CD1c-positive myeloid dendritic cell (primary cell): ENCODE results near the gene BRMS1.
"Not testable (repeated sequence)": the region's sequence is repeated elsewhere in the genome, so short reads cannot be mapped to it uniquely, and the experiment has no call there.

Source experiments
- DNase-seq: peaks from one replicate; pipeline ENCODE4 v3.0.0-alpha.2; 2016; ENCODE audit errors: extremely low spot score

BRMS1 gene

DNA sequence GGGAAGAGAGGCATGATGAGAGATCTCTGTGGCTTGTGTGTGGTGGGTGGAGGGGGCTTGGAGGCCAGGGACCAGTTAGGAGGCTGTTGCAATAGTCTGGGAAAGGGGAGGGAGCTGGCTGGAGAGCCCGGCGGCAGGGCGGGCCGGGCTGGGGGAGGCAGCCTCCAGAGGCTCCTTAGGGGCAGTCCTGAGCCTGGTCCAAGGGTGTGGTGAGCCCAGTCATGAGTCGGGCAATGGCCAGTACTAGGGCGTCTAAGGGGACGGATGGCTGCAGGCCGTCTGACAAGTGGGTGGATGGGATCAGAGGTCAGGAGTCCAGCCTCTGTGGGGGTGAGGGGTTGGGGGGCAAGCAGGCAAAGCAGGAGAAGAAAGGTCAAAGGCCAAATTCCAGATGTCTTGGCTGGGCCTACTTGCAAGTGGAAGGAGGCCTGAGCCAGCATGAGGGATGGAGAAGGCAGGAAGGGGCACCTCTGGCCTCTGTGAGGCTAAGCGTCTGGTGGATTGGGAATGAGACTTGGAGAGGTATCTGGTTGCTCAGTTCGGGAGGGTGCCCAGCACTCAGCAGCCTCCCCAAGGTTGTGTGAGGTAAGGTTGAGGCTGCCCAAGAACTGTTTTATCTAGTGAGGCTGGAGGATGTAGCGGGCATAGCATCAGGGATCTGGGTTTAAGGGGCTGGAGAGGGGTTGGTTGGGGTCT, 22.0 kb downstream of the BRMS1 start:
- no peak for DNase-seq

- DNase-seq: no peak
Observed at GRCh38 chr11:66321606-66322005, 23.3 kb downstream of the BRMS1 start.

GRCh38 chr11:66320748-66321147, 24.2 kb downstream of the BRMS1 start:
- DNase-seq: not testable (repeated sequence)

GRCh38 chr11:66320289-66320688, 24.6 kb downstream of the BRMS1 start:
- DNase-seq: not testable (repeated sequence)

DNA sequence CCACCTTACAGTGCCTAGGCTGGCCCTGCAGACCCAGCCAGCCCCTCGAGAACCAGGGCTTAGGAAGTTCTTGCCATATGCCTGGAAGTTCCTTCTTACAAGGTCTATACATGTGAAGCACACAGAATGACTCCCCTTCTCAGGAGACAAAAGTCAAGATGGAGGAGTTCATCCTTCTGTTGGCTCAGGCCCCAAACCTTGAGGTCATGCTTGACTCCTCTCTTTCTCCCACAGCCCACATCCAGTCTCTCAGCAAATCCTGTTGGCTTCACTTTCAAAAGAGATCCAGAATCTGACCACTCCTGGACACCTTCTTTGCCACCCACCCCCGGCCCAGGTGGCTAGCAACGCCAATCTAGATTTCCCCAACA, 26.3 kb downstream of the BRMS1 start:
- no peak for DNase-seq

GRCh38 chr11:66317723-66318599, 26.9 kb downstream of the BRMS1 start:
- DNase-seq: peak; percentile 87

GRCh38 chr11:66317322-66317722, 27.6 kb downstream of the BRMS1 start:
- DNase-seq: peak; percentile 31

GRCh38 chr11:66316849-66317251, 28.1 kb downstream of the BRMS1 start, which contains the start of gene CD248:
Gene CD248 (minus strand): TSS chr11:66317044. CDS start chr11:66317027, 17 bp downstream.
- no peak for DNase-seq

DNA sequence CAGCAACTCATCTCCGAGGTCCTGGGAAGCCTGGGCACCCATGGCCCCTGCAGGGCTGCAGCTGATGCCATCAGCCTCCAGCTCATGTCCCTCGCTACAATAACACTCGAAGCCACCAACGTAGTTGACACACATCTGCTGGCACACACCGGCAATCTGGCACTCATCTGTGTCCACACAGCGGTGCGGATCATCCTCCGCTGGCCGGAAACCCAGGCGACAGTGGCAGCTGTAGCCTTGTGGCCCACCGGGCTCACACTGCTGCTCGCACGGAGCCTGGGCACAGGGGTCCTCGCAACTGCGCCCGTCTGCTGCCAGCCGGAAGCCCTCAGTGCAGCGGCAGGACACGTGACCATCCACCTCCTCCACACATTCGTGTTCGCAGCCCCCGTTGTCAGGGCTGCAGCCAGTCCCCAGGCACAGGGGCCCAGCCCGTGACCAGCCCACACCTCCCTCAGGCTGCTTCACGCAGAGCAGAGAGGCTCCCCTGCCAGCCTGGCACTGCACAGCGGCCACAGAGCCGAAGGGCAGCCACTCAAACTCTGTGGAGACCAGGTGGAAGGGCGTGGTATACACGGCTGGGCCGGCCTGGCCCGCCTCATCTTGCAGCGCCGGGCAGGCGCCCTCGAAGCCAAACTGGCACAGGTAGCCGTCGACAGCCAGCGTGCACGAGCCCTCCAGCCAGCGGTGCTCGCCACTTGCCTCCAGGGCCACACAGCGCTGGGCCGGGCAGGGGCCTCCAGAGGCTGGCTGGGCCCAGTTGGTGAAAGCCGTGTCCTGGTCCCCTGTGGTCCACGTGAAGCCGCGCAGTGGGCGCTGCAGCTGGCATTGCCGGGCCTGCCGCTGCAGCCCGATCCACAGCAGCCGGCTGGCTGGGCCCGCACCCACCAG, 28.7 kb downstream of the BRMS1 start:
- no peak for DNase-seq

GRCh38 chr11:66315498-66315885, 29.4 kb downstream of the BRMS1 start:
- no peak for DNase-seq

GRCh38 chr11:66314561-66315497, 30.1 kb downstream of the BRMS1 start:
- DNase-seq: no peak

DNA sequence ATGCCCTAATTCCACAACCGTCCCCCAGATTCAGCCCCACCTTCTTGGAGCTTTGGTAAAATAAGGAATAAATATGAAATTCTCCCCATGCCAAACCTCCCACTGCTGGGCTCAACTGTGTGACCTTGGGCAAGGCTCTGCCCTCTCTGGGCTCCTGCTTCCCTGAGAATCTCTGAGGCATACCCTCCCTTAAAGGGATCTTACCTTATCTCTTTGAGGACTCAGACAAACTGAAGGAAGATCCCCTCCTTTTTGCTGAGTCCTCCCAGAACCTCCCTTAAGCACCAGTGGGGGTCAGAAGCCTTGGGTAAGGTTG, 30.8 kb downstream of the BRMS1 start:
- DNase-seq: no peak

GRCh38 chr11:66313321-66314185, 31.4 kb downstream of the BRMS1 start:
- DNase-seq: no peak

DNA sequence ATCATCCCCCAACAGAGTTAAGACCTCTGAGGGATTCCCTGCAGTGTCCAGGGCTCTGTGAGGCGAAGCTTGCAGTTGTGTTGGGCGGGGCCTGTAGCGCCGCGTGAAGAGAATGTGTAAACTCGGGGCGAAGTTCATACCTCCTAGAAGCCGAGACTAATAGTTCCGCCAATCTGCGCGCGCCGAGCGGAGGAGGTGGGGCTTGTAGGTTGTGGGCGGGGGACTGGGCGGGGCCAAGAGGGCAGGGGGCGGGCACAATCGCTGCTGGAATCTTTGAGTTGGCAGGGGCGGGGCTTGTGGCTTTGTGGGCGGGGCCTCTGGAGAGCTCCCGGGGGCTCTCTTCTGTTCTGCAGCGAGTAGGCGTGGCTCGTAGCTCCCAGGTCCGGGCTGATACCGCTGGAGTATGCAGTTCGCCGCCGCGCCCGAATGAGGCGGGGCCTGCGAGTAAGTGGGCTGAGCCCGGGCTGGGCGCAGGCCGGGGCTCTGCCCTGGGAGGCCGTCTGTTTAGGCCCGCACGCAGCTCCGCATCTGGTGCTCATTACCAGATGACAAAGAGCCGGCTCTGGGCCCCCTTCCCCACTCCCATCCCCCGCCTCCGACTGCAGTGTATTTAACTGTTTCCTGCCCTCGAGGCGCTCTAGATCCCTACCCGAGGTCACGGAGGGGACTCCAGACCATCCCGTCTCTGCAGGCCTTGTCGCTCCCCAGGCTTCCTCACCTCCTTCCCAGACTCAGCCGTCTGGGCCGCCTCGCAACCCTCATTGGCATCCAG, 32.2 kb downstream of the BRMS1 start:
- DNase-seq: peak; percentile 99

GRCh38 chr11:66311965-66312548, 32.8 kb downstream of the BRMS1 start:
- peak; percentile 95 for DNase-seq

DNA sequence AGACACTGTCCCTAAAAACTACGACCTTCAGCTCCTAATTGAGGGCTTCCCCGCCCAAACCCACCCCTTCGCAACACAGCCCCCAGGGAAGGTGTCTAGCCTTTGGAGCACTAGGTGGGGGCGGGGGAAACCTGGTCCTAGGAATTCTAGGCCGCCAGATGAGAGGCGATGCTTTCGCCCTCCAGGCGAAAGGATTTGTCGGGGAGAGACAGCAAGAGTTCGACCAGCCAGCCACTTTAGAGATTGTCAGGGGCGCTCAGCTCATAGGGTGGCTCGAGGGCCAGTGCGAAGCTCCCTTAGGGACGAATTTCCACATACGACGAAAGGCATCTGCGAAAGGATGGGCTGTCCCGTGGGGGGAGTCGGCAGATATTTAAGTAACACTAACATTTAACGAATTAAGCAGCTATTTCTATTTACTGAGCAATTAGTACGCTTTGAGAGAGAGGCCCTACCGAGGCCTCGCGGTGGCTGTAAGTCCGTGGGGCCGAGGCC, 33.4 kb downstream of the BRMS1 start:
- DNase-seq: no peak

GRCh38 chr11:66310803-66311440, 34.0 kb downstream of the BRMS1 start:
- not testable (repeated sequence) for DNase-seq

GRCh38 chr11:66310324-66310723, 34.6 kb downstream of the BRMS1 start:
- no peak for DNase-seq
